CD4-positive, alpha-beta T cell treated with Interleukin-10 for 1 hour (primary cell): ENCODE data around the gene APRT.

ENCODE experiments used
- DNase-seq: peaks from one replicate; pipeline ENCODE4 v3.0.0-alpha.2; 2020

Gene APRT

GRCh38 chr16:88811769-88812512 lies at the start of gene APRT:
Gene APRT, minus strand, starts transcription at chr16:88811928. Its CDS starts 29 bp downstream, at chr16:88811899.
- peak; percentile 97 for DNase-seq

- DNase-seq, result no peak
Observed at GRCh38 chr16:88861359-88861758, 49.6 kb upstream of the APRT start.

DNA sequence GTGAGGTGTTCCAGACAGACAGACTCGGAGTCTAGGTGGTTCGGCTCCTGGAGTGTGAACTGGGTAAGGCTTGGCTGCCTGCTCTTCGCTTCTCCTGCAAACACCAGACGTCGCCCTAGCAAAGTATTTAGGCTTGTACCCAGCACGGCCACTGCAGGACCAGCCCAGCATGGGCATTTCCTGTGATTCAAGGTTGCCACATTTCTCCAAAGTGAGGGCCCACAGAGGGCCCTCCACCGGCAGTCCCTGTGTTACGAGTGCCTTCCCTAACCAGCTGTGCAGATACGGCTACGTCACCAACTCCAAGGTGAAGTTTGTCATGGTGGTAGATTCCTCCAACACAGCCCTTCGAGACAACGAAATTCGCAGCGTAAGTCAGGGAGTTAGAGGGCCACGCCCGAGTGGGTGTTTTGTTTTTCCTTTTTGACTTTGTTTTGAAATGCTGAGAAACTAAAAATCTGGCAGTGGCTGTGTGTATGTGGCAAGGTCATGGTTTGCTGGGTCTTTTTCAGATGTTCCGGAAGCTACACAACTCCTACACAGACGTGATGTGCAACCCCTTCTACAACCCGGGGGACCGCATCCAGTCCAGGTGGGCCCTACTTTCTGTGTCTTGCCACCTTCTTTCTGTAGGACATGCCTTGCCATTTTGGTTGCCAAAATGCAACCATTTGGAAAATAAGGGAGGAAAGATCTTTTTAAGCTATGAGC lies 47.8 kb upstream of the APRT start:
- DNase-seq, result no peak

DNA sequence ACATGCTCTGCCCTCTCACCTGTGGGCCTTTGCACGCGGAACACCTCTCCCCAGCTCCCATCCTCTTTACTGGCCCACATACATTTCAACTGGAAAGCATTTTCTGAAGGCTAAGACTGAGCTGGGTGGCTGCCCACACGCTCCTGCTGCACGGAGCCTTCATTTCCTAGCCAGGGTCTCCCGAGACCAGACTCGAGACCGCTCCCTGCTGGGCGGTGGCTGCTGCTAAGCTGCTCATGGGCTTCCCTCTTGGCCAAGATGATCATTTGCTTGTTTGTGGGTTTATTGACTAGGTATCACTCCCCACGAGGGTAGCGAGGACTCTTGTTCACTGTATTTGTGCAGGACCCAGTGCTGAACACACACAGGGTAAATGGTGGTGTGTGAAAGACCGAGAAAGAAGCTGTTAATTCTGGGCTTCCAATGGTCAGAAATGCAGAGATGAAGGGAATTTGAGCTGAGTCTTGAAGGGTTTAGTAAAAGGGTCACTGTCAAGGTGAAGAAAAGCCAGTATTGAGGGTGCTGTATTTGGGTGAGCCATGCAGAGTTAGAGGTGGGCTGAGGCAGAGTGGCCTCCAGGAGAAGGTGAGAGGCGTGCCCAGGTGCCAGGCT lies 46.1 kb upstream of the APRT start:
- peak; percentile 78 for DNase-seq

DNA sequence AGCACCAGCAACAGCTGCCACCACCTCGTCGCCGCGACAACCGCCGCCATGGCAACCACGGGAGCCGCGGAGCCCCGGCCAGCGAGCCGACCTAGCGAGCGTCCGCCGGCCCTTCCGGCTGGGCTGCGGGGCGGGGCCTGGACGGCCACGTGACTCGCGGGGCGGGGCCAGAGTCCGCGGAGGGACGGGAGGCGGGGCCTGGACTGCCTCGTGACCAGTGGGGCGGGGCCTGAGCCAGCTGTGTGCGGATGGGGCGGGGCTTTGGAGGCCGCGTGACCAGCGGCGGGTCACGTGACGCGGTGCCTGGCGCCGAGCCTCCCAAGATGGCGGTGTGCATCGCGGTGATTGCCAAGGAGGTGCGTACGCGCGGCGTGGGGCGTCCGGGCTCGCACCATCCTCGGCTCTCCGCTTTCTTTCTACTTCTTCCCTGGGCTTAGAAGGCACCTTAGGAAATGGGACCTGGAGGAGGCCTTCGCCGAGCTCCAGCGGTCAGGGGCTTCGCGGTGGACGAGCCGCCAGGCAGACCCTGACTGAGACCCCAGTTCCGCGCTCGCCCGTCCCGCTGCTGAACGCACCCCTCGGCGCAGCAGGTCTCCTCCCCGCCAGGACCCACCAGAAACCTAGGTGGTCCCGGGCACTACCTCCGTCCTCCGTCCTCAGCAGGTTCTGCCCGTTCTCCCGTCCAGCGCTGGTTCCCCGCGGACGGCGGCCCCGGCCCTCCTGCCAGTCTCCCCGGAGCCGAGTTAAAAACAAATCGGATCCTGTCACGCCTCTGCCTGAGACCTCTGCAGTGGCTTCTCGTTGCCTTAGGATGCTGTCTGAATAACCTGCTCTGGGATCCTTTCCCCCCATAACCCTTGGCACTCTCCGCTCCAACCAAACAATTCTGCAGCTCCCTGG lies 45.4 kb upstream of the APRT start, which contains the start of the genes GALNS and TRAPPC2L:
Gene GALNS (minus strand): TSS at position 120 of the 900 bp plus-strand sequence. CDS start 70 bp downstream, at position 50.
Gene TRAPPC2L (plus strand): TSS at position 300 of the 900 bp plus-strand sequence. CDS start 24 bp downstream, at position 324.
- DNase-seq, result peak; percentile 98

- no peak for DNase-seq
Observed at GRCh38 chr16:88856122-88856827, 44.5 kb upstream of the APRT start.

DNA sequence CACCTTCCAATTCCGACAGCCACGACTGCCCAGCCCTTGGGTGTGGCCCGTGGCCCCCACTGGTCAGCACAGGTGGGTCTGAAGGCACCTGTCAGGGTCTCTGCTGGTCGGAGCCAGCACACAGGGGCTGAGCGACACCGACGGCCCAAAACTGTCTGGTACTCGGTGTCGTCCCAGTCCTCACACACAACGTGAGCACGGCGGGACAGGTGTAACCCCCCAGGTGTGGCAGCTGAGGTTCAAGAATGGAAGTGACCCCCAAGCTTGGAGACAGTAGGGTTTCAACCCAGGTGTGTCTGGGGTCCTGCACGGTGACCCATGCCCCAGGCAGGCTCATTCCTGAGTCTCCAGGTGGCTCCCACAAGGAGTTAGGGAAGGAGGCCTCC lies 44.0 kb upstream of the APRT start:
- no peak for DNase-seq

DNA sequence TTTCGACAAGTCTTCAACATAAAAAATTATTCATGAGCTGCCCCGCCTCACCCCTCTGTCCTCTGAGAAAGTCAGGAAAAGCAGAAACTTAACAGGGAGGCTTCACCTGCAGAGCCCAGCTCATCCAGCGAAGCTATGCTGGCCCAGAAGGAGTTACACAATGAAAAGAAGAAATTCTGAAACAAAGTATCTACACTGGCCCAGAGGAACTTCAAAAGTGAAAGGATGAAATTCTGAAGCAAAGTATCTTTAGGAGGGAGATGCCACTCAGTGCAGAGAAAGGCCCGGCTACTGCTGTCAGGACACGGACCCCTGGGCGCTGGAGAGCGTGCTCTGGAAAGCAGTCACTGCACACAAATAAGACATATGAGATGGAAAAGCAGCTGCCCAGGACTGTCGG lies 43.4 kb upstream of the APRT start:
- no peak for DNase-seq

GRCh38 chr16:88854306-88855111 lies 42.8 kb upstream of the APRT start:
- DNase-seq, result peak; percentile 31

GRCh38 chr16:88853325-88853941 lies 41.7 kb upstream of the APRT start:
- no peak for DNase-seq

DNA sequence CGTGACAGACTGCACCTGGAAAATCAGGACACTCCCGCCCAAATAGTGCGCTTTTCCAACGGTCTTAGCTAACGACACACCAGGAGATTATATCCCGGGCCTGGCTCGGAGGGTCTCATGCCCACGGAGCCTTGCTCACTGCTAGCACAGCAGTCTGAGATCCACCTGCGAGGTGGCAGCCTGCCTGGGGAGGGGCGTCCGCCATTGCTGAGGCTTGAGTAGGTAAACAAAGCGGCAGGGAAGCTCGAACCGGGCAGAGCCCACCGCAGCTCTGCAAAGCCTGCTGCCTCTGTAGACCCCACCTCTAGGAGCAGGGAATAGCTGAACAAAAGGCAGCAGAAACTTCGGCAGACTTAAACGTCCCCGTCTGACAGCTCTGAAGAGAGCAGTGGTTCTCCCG lies 39.9 kb upstream of the APRT start:
- DNase-seq, result no peak

DNA sequence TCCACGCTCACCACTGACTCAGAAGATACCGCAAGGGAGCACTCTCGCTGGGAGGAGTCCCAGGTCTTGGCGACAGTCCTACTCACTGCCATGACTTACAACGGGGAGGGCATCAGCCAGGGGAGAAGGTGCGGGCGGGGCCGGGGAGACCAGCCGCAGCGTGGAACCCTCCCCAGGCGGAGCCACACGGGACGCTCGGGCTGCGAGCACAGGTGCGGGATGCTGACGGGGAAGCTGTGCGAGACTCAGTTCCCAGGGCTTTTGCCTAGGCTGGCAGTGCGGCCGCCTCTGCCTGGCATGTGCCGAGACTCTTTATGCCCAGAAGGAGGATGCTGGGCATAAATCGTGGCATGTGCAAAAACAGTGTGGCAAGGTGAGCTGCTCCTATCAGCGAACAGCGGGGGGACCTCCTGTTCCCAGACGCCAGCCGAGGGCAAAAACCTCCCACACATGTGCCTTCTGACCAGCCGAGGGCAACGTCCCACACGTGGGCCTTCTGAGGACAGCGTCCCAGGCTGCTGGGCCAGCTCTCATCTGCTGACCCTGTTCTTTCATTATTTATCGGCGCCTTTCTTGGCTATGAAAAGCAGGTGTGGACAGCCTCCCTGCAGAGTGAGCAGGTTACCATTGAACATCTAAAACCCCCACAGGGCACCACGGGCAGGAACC lies 38.9 kb upstream of the APRT start:
- DNase-seq, result no peak

- no peak for DNase-seq
Observed at GRCh38 chr16:88848557-88848956, 36.8 kb upstream of the APRT start.

GRCh38 chr16:88847654-88848053 lies 35.9 kb upstream of the APRT start:
- DNase-seq, result no peak

- no peak for DNase-seq
Observed at GRCh38 chr16:88846088-88846487, 34.4 kb upstream of the APRT start.

- no peak for DNase-seq
Observed at GRCh38 chr16:88844419-88845036, 32.8 kb upstream of the APRT start.

GRCh38 chr16:88843256-88843655 lies 31.5 kb upstream of the APRT start:
- DNase-seq, result no peak

GRCh38 chr16:88842806-88843205 lies 31.1 kb upstream of the APRT start:
- no peak for DNase-seq

- no peak for DNase-seq
Observed at GRCh38 chr16:88842308-88842756, 30.6 kb upstream of the APRT start.
